Activated CD8-positive, alpha-beta memory T cell treated with anti-CD3 and anti-CD28 coated beads for 1 hour (primary cell): ENCODE data around the gene ARL5B.

Source experiments
- DNase-seq, 2 donors: peaks; one replicate each; pipeline ENCODE4 v3.0.0-alpha.2; 2020; ENCODE audit warnings: low read depth in 1 of 2; ENCODE audit errors: extremely low read depth in 1 of 2

The ARL5B gene

GRCh38 chr10:18699849-18700840, 40.9 kb downstream of the ARL5B start:
- no peak for DNase-seq

GRCh38 chr10:18703521-18703920, 44.3 kb downstream of the ARL5B start:
- no peak for DNase-seq

GRCh38 chr10:18710201-18710653, 51.0 kb downstream of the ARL5B start:
- DNase-seq, result no peak

GRCh38 chr10:18713077-18713476, 53.8 kb downstream of the ARL5B start:
- DNase-seq, result no peak

GRCh38 chr10:18718991-18719390, 59.8 kb downstream of the ARL5B start:
- no peak for DNase-seq

GRCh38 chr10:18719811-18720210, 60.6 kb downstream of the ARL5B start:
- DNase-seq, result no peak

- DNase-seq, result no peak
Observed at GRCh38 chr10:18721067-18721466, 61.8 kb downstream of the ARL5B start.

- DNase-seq, result no peak
Observed at GRCh38 chr10:18723801-18724200, 64.6 kb downstream of the ARL5B start.
